GM21723 (cell line): ENCODE data around the gene MLST8.
"Not testable (repeated sequence)": the region's sequence is repeated elsewhere in the genome, so short reads cannot be mapped to it uniquely, and the experiment has no call there.

ENCODE experiments used
- ATAC-seq: cut with Tn5 transposase; IDR thresholded peaks from one replicate; pipeline ENCODE4 v1.9.1; 2021; ENCODE audit warnings: mild to moderate bottlenecking, moderate library complexity; ENCODE audit not compliant: unreplicated experiment

MLST8 gene

GRCh38 chr16:2243781-2244180, 38.5 kb downstream of the MLST8 start:
- ATAC-seq: no peak

- ATAC-seq: no peak
Measured at GRCh38 chr16:2244301-2244700, 39.0 kb downstream of the MLST8 start.

GRCh38 chr16:2244926-2245795, 39.9 kb downstream of the MLST8 start:
- no peak for ATAC-seq

- ATAC-seq: no peak
Measured at GRCh38 chr16:2246301-2246885, 41.1 kb downstream of the MLST8 start.

- no peak for ATAC-seq
Measured at GRCh38 chr16:2250652-2251295, 45.5 kb downstream of the MLST8 start.

GRCh38 chr16:2251296-2252111, 46.2 kb downstream of the MLST8 start, which contains the start of gene ECI1:
ECI1 (minus strand) TSS chr16:2251587; CDS start chr16:2251566, 21 bp downstream.
- peak; percentile 81 for ATAC-seq

- ATAC-seq: no peak
Measured at GRCh38 chr16:2252806-2253148, 47.5 kb downstream of the MLST8 start.

- ATAC-seq: no peak
Measured at GRCh38 chr16:2253293-2253692, 48.0 kb downstream of the MLST8 start.

GRCh38 chr16:2256531-2257140, 51.4 kb downstream of the MLST8 start:
- no peak for ATAC-seq

GRCh38 chr16:2257726-2258125, 52.5 kb downstream of the MLST8 start:
- ATAC-seq: no peak

GRCh38 chr16:2258530-2258929, 53.3 kb downstream of the MLST8 start:
- not testable (repeated sequence) for ATAC-seq
